HFF-Myc (cell line): Measurements from ENCODE around the gene IMPACT.

Source experiments
- DNase-seq: peaks from one replicate; pipeline ENCODE4 v3.0.0-alpha.2; 2011; ENCODE audit warnings: low read depth; ENCODE audit errors: extremely low read depth
- H3K4me3 ChIP-seq: replicated peaks from 2 replicates; pipeline ENCODE4 v1.5.1; 2011; ENCODE audit warnings: low read depth, mild to moderate bottlenecking, control low read depth, low read length
- CTCF ChIP-seq: IDR thresholded peaks from 2 replicates; pipeline ENCODE4 v1.5.1; 2012; ENCODE audit warnings: mild to moderate bottlenecking, low read depth, low read length, control low read depth; ENCODE audit errors: missing control alignments

IMPACT gene

GRCh38 chr18:24482821-24483220, 56.4 kb downstream of the IMPACT start:
- no peak for DNase-seq
- no peak for TF ChIP-seq CTCF
- H3K4me3 ChIP-seq = no peak overlapping the region

GRCh38 chr18:24485681-24486080, 59.2 kb downstream of the IMPACT start:
- no peak for TF ChIP-seq CTCF
- no peak overlapping the region for H3K4me3 ChIP-seq
- DNase-seq = no peak

- TF ChIP-seq CTCF = no peak
- no peak for DNase-seq
- H3K4me3 ChIP-seq = no peak overlapping the region
Observed at GRCh38 chr18:24486684-24487083, 60.2 kb downstream of the IMPACT start.

- DNase-seq = peak; percentile 33
- no peak overlapping the region for H3K4me3 ChIP-seq
- peak; percentile 65 for TF ChIP-seq CTCF
Observed at GRCh38 chr18:24488824-24489493, 62.5 kb downstream of the IMPACT start.

- DNase-seq = no peak
Observed at GRCh38 chr18:24490539-24490938, 64.1 kb downstream of the IMPACT start.

GRCh38 chr18:24491927-24492834, 65.7 kb downstream of the IMPACT start:
- no peak for TF ChIP-seq CTCF
- no peak overlapping the region for H3K4me3 ChIP-seq
- DNase-seq = no peak

More at GRCh38 chr18:24490539-24490938, 64.1 kb downstream of the IMPACT start:
- H3K4me3 ChIP-seq = no peak overlapping the region
- TF ChIP-seq CTCF = no peak
